ENCODE measurements around the gene MFSD6.

The MFSD6 gene

GRCh38 chr2:190441564-190441963 lies 33.4 kb downstream of the MFSD6 start:
- no peak for DNase-seq

GRCh38 chr2:190443055-190443454 lies 34.9 kb downstream of the MFSD6 start:
- DNase-seq, result no peak

- DNase-seq, result no peak
Observed at GRCh38 chr2:190443778-190444481, 35.8 kb downstream of the MFSD6 start.

GRCh38 chr2:190444976-190445375 lies 36.8 kb downstream of the MFSD6 start:
- DNase-seq, result no peak

GRCh38 chr2:190446193-190446592 lies 38.0 kb downstream of the MFSD6 start:
- DNase-seq, result no peak

- DNase-seq, result no peak
Observed at GRCh38 chr2:190446750-190447516, 38.8 kb downstream of the MFSD6 start.

GRCh38 chr2:190447766-190448165 lies 39.6 kb downstream of the MFSD6 start:
- no peak for DNase-seq

- DNase-seq, result no peak
Observed at GRCh38 chr2:190449925-190450324, 41.8 kb downstream of the MFSD6 start.

- no peak for DNase-seq
Observed at GRCh38 chr2:190450363-190450762, 42.2 kb downstream of the MFSD6 start.

- DNase-seq, result no peak
Observed at GRCh38 chr2:190451561-190452176, 43.5 kb downstream of the MFSD6 start.

- no peak for DNase-seq
Observed at GRCh38 chr2:190452433-190452832, 44.3 kb downstream of the MFSD6 start.

GRCh38 chr2:190454795-190455194 lies 46.6 kb downstream of the MFSD6 start:
- DNase-seq, result no peak

GRCh38 chr2:190455358-190456095 lies 47.4 kb downstream of the MFSD6 start:
- DNase-seq, result no peak

GRCh38 chr2:190456833-190457232 lies 48.7 kb downstream of the MFSD6 start:
- no peak for DNase-seq

- DNase-seq, result no peak
Observed at GRCh38 chr2:190457256-190457655, 49.1 kb downstream of the MFSD6 start.

- no peak for DNase-seq
Observed at GRCh38 chr2:190458352-190459107, 50.4 kb downstream of the MFSD6 start.

GRCh38 chr2:190459881-190460280 lies 51.7 kb downstream of the MFSD6 start:
- no peak for DNase-seq

- no peak for DNase-seq
Observed at GRCh38 chr2:190460487-190460886, 52.3 kb downstream of the MFSD6 start.

GRCh38 chr2:190462181-190462580 lies 54.0 kb downstream of the MFSD6 start:
- no peak for DNase-seq

- DNase-seq, result no peak
Observed at GRCh38 chr2:190462611-190463010, 54.5 kb downstream of the MFSD6 start.

GRCh38 chr2:190465060-190465459 lies 56.9 kb downstream of the MFSD6 start:
- no peak for DNase-seq

GRCh38 chr2:190466819-190467446 lies 58.8 kb downstream of the MFSD6 start:
- DNase-seq, result no peak

Data from GDM1 (cell line).